ENCODE data around the gene ACER1. TPM values are rescaled to one million over a fixed set of nuclear protein-coding genes. Genes with fewer than 3 reads are reported as not detected.

Gene ACER1
- polyA plus RNA-seq, 1 donor (not counting 4 experiments of a cell fraction or from before 2014, with no cell fraction given) = 0.38 TPM

DNA sequence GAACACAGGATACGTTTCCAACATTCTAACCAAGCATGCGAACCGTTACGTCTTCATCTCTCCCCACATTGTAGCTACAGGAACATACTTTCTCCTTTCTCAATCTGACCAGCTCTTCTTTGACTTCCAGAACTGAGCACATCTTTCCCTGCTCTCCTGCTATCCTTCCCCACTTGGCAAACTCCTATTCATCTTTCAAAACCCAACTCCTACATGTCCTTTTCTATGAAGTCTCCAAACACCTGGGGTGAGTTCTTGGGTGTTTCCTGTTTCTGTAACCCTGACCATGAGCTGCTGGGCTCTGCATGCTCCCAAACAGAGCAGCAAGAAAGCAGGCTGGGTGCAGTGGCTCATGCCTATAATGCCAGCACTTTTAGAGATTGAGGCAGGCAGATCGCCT, 6.6 kb downstream of the ACER1 start:
- Histone ChIP-seq H3K36me3 (ENCODE audit: control insufficient read depth in 2 of 2, extremely low read depth in 1 of 2, insufficient read depth in 2 of 2, low read length in 2 of 2) (no peaks in the 10 kb centered on the region), H3K4me3 (ENCODE audit: control insufficient read depth in 2 of 3, extremely low read depth in 1 of 3, insufficient read depth in 2 of 3, low read depth in 1 of 3, low read length in 3 of 3) (no peak overlapping the region), H3K9ac (ENCODE audit: control insufficient read depth, extremely low read depth, insufficient read depth, low read length) (no peak overlapping the region), H2AFZ (ENCODE audit: control insufficient read depth, low read length) (no peak overlapping the region), H4K20me1 (ENCODE audit: control insufficient read depth, extremely low read depth, insufficient read depth, low read length) (no peaks in the 10 kb centered on the region), H3K27ac (ENCODE audit: control insufficient read depth, insufficient read depth, low read length) (no peak overlapping the region), H3K79me2 (ENCODE audit: control insufficient read depth, insufficient read depth, low read length) (no peaks in the 10 kb centered on the region), H3K9me3 (ENCODE audit: control insufficient read depth, low read depth, low read length) (no peaks in the 10 kb centered on the region), H3K27me3 (ENCODE audit: control insufficient read depth, extremely low read depth, insufficient read depth, low read length) (no peaks in the 10 kb centered on the region), H3K9me1 (ENCODE audit: control insufficient read depth, extremely low read depth, insufficient read depth, low read length) (no peaks in the 10 kb centered on the region), H3K4me1 (ENCODE audit: control insufficient read depth, extremely low read depth, insufficient read depth, low read length) (no peaks in the 10 kb centered on the region), H3K4me2 (ENCODE audit: control insufficient read depth, extremely low read depth, insufficient read depth, low read depth, low read length) (no peak overlapping the region)
- dilution Hi-C loops (cut with MboI; ENCODE audit: extremely low pct_ligation_motif_present, low sequenced_read_pairs) = no loop called here
- FAIRE-seq (no peak), DNase-seq (ENCODE audit: low read depth, low spot score) (no peak)
- TF ChIP-seq EZH2 (IDR thresholded peaks at IDR 0.05; ENCODE audit: low read length) = no peak
- TF ChIP-seq, protein P1, sequence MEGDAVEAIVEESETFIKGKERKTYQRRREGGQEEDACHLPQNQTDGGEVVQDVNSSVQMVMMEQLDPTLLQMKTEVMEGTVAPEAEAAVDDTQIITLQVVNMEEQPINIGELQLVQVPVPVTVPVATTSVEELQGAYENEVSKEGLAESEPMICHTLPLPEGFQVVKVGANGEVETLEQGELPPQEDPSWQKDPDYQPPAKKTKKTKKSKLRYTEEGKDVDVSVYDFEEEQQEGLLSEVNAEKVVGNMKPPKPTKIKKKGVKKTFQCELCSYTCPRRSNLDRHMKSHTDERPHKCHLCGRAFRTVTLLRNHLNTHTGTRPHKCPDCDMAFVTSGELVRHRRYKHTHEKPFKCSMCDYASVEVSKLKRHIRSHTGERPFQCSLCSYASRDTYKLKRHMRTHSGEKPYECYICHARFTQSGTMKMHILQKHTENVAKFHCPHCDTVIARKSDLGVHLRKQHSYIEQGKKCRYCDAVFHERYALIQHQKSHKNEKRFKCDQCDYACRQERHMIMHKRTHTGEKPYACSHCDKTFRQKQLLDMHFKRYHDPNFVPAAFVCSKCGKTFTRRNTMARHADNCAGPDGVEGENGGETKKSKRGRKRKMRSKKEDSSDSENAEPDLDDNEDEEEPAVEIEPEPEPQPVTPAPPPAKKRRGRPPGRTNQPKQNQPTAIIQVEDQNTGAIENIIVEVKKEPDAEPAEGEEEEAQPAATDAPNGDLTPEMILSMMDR (optimal IDR thresholded peaks at IDR 0.05 in 1 of 3, IDR thresholded peaks at IDR 0.05 in 1 of 3, conservative IDR thresholded peaks at IDR 0.05 in 1 of 3; ENCODE audit: extremely low read depth in 1 of 3, insufficient read depth in 2 of 3, low read length in 3 of 3) = no peak

DNA sequence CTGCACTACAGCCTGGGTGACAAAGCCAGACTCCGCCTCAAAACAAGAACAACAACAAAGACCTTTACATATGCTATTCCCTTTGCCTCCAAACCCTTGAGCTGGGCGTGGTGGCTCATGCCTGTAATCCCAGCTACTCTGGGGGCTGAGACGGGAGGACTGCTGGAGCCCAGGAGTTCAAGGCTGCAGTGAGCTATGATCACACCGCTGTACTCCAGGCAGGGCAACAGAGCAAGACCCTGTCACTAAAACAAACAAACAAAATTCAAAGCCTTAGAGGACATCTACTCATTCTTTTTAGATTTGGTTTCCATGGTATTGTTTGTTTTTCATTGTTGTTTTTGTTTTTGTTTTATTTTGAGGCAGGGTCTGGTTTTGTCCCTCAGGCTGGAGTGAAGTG, 7.8 kb downstream of the ACER1 start:
- DNase-seq (ENCODE audit: low read depth, low spot score) (no peak), FAIRE-seq (no peak)
- Histone ChIP-seq H3K36me3 (ENCODE audit: control insufficient read depth in 2 of 2, extremely low read depth in 1 of 2, insufficient read depth in 2 of 2, low read length in 2 of 2) (no peaks in the 10 kb centered on the region), H3K9me3 (ENCODE audit: control insufficient read depth, low read depth, low read length) (no peaks in the 10 kb centered on the region), H3K9me1 (ENCODE audit: control insufficient read depth, extremely low read depth, insufficient read depth, low read length) (no peaks in the 10 kb centered on the region), H3K79me2 (ENCODE audit: control insufficient read depth, insufficient read depth, low read length) (no peaks in the 10 kb centered on the region), H3K4me3 (ENCODE audit: control insufficient read depth in 2 of 3, extremely low read depth in 1 of 3, insufficient read depth in 2 of 3, low read depth in 1 of 3, low read length in 3 of 3) (no peak overlapping the region), H3K9ac (ENCODE audit: control insufficient read depth, extremely low read depth, insufficient read depth, low read length) (no peak overlapping the region), H3K4me1 (ENCODE audit: control insufficient read depth, extremely low read depth, insufficient read depth, low read length) (no peaks in the 10 kb centered on the region), H3K27me3 (ENCODE audit: control insufficient read depth, extremely low read depth, insufficient read depth, low read length) (no peaks in the 10 kb centered on the region), H4K20me1 (ENCODE audit: control insufficient read depth, extremely low read depth, insufficient read depth, low read length) (no peaks in the 10 kb centered on the region), H2AFZ (ENCODE audit: control insufficient read depth, low read length) (no peak overlapping the region), H3K27ac (ENCODE audit: control insufficient read depth, insufficient read depth, low read length) (no peak overlapping the region), H3K4me2 (ENCODE audit: control insufficient read depth, extremely low read depth, insufficient read depth, low read depth, low read length) (no peak overlapping the region)
- dilution Hi-C loops (cut with MboI; ENCODE audit: extremely low pct_ligation_motif_present, low sequenced_read_pairs) = no loop called here
- no peak for TF ChIP-seq EZH2 (IDR thresholded peaks at IDR 0.05; ENCODE audit: low read length)

DNA sequence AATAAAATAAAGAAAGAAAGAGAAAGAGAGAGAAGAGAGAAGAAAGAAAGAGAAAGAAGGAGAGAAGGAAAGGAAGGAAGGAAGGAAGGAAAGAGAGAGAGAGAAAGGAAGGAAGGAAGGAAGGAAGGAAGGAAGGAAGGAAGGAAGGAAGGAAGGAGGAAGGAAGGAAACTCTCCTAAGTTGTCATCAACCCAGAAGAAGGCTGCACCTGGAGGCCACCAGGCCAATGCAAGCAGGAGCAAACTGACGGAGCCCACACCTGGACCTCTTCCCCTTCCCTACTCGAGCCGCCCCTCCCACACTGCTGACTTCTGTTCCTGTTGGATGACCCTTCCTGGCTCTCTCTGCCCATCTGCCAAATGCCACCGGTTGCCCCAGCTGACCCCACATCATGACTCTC, 8.7 kb downstream of the ACER1 start:
- FAIRE-seq = no peak
- Histone ChIP-seq H3K36me3 (ENCODE audit: control insufficient read depth in 2 of 2, extremely low read depth in 1 of 2, insufficient read depth in 2 of 2, low read length in 2 of 2) (no peaks in the 10 kb centered on the region), H3K9ac (ENCODE audit: control insufficient read depth, extremely low read depth, insufficient read depth, low read length) (no peak overlapping the region), H3K27ac (ENCODE audit: control insufficient read depth, insufficient read depth, low read length) (no peak overlapping the region), H3K4me3 (ENCODE audit: control insufficient read depth in 2 of 3, extremely low read depth in 1 of 3, insufficient read depth in 2 of 3, low read depth in 1 of 3, low read length in 3 of 3) (no peak overlapping the region), H4K20me1 (ENCODE audit: control insufficient read depth, extremely low read depth, insufficient read depth, low read length) (no peaks in the 10 kb centered on the region), H3K9me3 (ENCODE audit: control insufficient read depth, low read depth, low read length) (no peaks in the 10 kb centered on the region), H3K27me3 (ENCODE audit: control insufficient read depth, extremely low read depth, insufficient read depth, low read length) (no peaks in the 10 kb centered on the region), H3K4me2 (ENCODE audit: control insufficient read depth, extremely low read depth, insufficient read depth, low read depth, low read length) (no peak overlapping the region), H3K4me1 (ENCODE audit: control insufficient read depth, extremely low read depth, insufficient read depth, low read length) (no peaks in the 10 kb centered on the region), H2AFZ (ENCODE audit: control insufficient read depth, low read length) (no peak overlapping the region), H3K79me2 (ENCODE audit: control insufficient read depth, insufficient read depth, low read length) (no peaks in the 10 kb centered on the region), H3K9me1 (ENCODE audit: control insufficient read depth, extremely low read depth, insufficient read depth, low read length) (no peaks in the 10 kb centered on the region)
- no peak for DNase-seq (ENCODE audit: low read depth, low spot score)
- TF ChIP-seq, protein P1 (optimal IDR thresholded peaks at IDR 0.05 in 1 of 3, IDR thresholded peaks at IDR 0.05 in 1 of 3, conservative IDR thresholded peaks at IDR 0.05 in 1 of 3; ENCODE audit: extremely low read depth in 1 of 3, insufficient read depth in 2 of 3, low read length in 3 of 3) = no peak
- no peak for TF ChIP-seq EZH2 (IDR thresholded peaks at IDR 0.05; ENCODE audit: low read length)
- dilution Hi-C loops (cut with MboI; ENCODE audit: extremely low pct_ligation_motif_present, low sequenced_read_pairs) = no loop called here

All from keratinocyte (primary cell).